Stimulated activated CD4-positive, alpha-beta T cell treated with anti-CD3 and anti-CD28 coated beads, Interleukin-12 subunit alpha, Interleukin-12 subunit beta, amount 100 ng/mL, for 4 hours (primary cell): ENCODE data around the gene RAB18.
"Not testable (repeated sequence)": the region's sequence is repeated elsewhere in the genome, so short reads cannot be mapped to it uniquely, and the experiment has no call there.

Experiments used
- DNase-seq: peaks from one replicate; pipeline ENCODE4 v3.0.0-alpha.2; 2020

RAB18 gene

DNA sequence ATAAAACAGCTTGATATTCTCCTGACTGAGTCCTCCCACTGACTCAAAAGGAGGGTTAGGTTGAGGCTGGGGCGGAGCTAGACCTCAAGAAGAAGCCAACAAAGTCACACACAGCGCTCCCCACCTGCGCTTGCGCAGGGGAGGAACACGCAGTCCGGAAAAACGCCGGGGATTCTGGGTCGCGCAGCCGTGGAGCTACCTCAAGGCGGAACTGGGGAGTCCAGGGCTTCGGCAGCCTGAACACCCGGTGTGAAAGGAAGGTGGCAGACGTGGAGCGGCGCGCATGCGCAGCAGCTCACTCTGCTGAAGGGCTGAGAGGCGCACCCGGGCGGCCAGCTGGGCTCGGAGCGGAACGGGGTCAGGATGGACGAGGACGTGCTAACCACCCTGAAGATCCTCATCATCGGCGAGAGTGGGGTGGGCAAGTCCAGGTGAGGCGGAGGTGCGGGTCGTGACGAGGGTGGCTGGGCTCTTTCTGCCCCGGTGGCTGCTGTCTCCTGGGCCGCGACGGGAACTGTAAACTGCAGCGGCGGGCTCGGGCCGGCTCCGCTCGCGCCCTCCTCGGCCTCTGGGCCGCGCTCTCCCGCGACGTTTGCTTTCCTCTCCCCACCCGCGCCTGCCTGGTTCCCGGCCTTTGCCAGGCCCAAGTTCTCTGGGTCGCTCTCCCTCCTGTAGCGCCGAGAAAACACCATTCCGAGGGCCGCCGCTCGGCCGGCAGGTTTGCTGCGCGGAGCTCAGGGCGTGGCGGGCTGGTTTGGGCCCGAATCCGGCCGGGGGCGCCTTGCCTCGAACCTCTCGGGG is at the start of gene RAB18:
RAB18 (plus strand) TSS at position 298 of the 801 bp plus-strand sequence; CDS start at position 364, 66 bp downstream.
- DNase-seq = peak; percentile 96

GRCh38 chr10:27454837-27455236 is 49.3 kb upstream of the RAB18 start:
- DNase-seq = no peak

DNA sequence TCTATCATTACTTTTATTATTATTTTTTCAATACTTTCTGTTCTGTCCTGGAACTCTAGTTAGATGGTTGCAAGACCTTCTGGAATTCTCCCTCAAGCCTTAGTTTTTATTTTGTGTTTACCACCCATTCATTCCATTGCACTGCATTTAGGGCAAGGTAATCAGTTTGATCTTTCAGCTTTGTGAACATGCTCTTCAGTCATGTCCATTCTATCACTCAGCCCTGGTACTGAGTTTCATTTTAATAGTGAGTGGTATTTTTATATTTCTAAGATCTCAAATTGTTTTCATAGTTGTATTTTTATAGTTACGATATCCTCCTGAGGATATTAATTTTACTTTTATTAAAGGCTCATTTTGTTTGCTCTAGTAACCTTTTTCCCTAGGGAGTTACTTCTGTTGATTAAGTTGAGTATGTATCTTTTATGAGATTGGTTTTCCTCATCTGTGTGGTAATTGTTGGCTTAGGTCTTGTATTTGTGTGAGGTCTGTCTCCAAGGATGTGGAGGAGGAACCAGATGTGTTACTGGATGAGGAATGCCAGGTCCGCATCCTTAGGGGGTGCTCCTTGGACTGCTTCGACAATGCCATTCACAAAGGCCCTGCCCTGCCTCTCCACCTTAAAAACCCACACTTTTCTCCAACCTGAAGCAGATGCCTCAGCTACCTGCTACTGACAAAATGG is 46.7 kb upstream of the RAB18 start:
- no peak for DNase-seq

- no peak for DNase-seq
Observed at GRCh38 chr10:27457966-27458365, 46.1 kb upstream of the RAB18 start.

DNA sequence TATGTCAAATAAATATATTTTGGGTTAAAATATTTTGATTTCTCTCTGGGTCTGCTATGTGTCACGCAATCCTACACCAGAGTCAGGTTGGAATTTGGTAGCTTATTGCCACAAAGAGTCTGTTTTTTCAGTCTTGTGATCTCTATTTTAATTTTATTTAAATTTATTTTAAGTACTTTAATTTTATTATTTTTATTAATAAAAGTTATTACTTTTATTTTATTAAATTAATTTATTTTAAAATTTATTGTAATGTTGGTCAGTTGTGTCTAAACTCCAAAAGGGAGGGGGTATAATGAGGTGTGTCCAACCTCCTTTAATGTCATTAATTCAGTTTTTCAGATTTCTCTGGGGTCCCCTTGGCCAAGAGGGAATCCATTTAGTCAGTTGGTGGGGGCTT is 42.8 kb upstream of the RAB18 start:
- DNase-seq = no peak

DNA sequence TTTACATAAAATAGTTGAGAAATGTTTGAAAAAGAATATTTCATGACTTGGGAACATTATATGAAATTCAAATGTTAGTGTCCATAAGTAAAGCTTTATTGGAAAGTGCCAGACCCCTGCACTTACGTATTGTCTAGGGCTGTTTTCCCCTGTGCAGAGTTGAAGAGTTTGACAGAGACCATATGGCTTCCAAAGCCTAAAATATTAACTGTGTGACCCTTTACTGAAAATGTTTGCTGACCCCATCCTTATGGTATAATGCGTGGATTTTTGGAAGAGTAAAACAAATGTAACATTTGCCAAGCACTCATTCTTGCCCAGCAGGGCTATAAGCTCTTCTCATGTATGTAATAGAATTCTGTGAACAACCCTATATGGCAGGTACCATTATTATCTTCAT is 40.1 kb upstream of the RAB18 start:
- no peak for DNase-seq

DNA sequence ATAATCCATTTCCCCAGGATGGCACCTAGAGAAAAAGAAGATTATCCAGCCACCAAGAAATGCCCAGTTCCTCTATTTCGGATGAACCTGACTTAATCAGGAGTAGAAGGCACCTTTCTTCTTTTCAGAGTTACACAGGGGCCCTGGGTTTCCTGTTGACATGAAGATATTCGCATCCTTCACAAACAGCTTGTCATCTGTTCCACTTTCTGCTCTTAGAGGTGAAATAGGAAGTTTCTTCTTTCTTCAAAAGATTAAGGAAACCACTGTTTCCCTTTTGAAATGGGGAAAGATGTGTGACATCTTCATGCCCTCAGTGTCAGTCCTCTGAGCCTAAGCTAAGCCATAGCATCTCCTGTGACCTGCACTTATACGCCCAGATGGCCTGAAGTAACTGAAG is 39.1 kb upstream of the RAB18 start:
- DNase-seq = no peak

GRCh38 chr10:27465596-27465995 is 38.5 kb upstream of the RAB18 start:
- not testable (repeated sequence) for DNase-seq

DNA sequence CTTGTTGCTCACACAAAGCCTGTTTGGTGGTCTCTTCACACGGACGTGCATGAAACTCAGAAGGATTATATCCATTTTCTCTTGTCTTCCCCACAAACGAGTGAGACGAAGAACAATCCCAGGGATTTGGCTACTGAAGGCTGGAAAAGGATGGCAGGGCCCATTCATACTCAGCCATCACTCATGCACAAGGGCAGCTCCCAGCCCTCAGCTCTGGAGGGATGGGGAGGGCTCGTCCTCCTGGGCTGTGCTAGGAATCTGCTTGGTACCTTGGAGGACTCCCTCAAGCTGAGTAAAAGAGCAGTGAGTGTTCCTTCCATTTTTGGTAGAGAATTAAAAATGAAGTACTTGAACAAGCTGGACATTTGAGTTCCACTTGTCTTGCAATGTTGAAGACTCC is 33.2 kb upstream of the RAB18 start:
- no peak for DNase-seq

DNA sequence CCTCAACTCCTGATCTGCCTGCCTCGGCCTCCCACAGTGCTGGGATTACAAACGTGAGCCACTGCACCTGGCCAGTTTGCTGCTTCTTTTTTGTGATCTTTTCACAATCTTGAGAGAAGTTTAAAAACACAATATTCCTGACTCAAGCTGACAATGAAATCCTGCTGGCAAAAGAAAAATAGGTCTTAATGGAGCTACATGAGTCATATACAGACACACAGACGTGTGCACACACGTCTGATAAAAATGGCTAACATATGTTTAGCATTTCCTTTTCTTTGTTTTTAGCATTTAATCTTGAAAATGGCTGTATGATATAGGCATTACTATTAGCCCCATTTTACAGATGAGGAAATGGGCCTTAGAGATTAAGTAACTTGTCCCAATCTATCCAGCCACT is 29.4 kb upstream of the RAB18 start:
- DNase-seq = no peak

GRCh38 chr10:27479016-27479415 is 25.1 kb upstream of the RAB18 start:
- no peak for DNase-seq

GRCh38 chr10:27481486-27481885 is 22.6 kb upstream of the RAB18 start:
- DNase-seq = no peak

DNA sequence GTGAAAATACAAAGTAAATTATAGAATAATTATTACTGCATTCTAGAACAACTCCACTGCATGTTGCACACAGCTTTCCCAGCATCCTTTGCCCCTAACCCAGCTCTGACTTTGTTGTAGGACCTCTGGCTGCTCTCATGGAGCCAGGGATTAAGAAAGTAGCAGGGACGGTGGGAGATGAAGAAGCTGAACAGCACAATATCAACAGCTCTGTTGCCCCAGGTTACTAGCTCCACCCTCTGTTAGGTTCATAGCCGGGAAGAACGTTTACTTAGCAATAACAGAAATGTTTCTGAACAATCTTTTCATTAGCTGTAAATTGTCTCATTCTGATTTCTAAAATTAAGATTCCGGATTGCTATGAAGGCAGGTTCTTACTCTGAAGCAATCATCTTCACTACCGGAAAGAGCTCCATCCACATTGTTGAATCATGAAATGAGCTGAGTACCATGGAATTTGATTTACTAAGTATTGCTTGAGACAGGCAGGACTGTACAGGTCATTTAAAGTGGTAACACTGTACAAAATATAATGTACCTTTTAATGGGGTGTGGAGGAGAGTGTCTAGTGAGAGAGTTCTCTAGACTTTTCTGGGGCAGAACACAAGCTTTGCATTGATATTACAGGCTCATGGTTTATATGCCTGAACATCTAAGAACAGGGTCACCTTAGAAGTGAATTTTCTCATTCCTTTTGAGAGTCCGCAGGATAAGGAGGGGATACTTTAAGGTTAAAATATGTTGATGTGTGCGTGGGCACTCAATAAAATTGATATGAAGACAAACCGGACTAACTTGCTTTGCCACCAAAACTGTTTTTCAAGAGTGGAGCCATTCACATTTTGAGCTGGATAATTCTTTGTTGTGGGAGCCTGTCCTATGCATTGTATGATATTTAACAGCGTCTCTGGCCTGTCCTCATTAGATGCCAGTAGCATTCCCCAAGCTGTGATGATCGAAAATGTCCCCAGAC is 20.8 kb upstream of the RAB18 start:
- no peak for DNase-seq

- DNase-seq = no peak
Observed at GRCh38 chr10:27485368-27485767, 18.7 kb upstream of the RAB18 start.

- no peak for DNase-seq
Observed at GRCh38 chr10:27485986-27486385, 18.1 kb upstream of the RAB18 start.

DNA sequence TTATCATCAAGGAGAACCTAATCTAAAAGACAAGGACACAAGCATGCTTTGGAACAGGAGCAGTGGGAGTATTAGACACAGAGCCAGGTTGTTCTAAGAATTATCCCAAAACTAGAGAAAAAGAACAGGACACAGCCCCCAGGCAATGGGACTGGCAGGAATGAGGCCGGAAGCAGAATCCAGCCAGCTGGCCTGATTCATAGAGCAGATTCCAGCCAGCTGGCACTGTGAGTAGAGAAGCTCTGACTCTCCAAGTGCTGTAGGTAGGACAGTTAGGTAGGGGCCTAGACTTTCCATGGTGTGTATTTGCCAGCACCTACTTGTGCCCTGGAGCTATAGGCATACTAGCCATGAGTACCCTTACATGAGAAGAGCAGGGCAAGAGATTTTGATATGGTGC is 13.3 kb upstream of the RAB18 start:
- no peak for DNase-seq

GRCh38 chr10:27494116-27494805 is 9.8 kb upstream of the RAB18 start:
- no peak for DNase-seq

- no peak for DNase-seq
Observed at GRCh38 chr10:27496137-27496536, 8.0 kb upstream of the RAB18 start.

- DNase-seq = no peak
Observed at GRCh38 chr10:27500096-27500495, 4.0 kb upstream of the RAB18 start.

- no peak for DNase-seq
Observed at GRCh38 chr10:27500886-27501285, 3.2 kb upstream of the RAB18 start.

DNA sequence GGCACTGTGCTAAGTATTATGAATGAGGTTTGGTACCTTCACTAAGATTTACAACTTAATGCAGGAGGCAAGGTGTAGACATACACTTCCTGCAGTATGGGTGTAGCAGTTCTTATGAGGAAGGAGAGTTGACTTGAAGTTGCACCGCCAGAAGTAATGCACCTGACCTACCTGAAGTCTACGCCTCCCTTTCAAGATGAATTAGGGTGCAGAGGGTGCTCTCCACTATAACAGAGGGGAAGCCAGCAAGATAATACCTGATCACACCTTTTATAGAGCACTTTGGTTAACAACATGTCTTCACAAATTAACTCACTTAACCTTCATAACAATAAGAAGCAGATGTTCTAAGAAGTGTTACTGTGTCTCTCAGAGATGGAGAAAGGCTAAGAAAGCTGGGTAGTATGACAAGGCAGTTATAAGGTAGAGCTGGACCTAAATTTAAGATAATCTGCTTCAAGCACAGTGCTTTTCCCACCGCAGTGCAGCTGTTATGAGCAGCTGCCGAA is 552 bp upstream of the RAB18 start:
- DNase-seq = no peak

GRCh38 chr10:27504808-27505460 is 830 bp downstream of the RAB18 start:
- DNase-seq = no peak
